GM19372 (cell line): Measurements from ENCODE around the gene HOXA5.

Experiments
- ATAC-seq: cut with Tn5 transposase; IDR thresholded peaks from one replicate; pipeline ENCODE4 v1.9.1; 2021; ENCODE audit warnings: mild to moderate bottlenecking, low read depth, moderate library complexity; ENCODE audit not compliant: unreplicated experiment

The HOXA5 gene

GRCh38 chr7:27124096-27124901 lies 19.2 kb downstream of the HOXA5 start:
- ATAC-seq, result no peak

- ATAC-seq, result no peak
These were observed 19.9 kb downstream of the HOXA5 start for GRCh38 chr7:27123477-27124053.

GRCh38 chr7:27123007-27123476 lies 20.4 kb downstream of the HOXA5 start:
- no peak for ATAC-seq

GRCh38 chr7:27122077-27122910 lies 21.2 kb downstream of the HOXA5 start:
- ATAC-seq, result no peak

- no peak for ATAC-seq
These were observed 21.8 kb downstream of the HOXA5 start for GRCh38 chr7:27121684-27122076.

- no peak for ATAC-seq
These were observed 24.0 kb downstream of the HOXA5 start for GRCh38 chr7:27119412-27119911.

- ATAC-seq, result no peak
These were observed 24.9 kb downstream of the HOXA5 start for GRCh38 chr7:27118580-27118979.

- no peak for ATAC-seq
These were observed 25.5 kb downstream of the HOXA5 start for GRCh38 chr7:27117887-27118491.

GRCh38 chr7:27116962-27117886 lies 26.3 kb downstream of the HOXA5 start:
- no peak for ATAC-seq

- no peak for ATAC-seq
These were observed 27.2 kb downstream of the HOXA5 start for GRCh38 chr7:27116031-27116961.

- no peak for ATAC-seq
These were observed 28.1 kb downstream of the HOXA5 start for GRCh38 chr7:27115221-27116026.

GRCh38 chr7:27114881-27115220 lies 28.6 kb downstream of the HOXA5 start:
- ATAC-seq, result no peak

GRCh38 chr7:27113991-27114769 lies 29.3 kb downstream of the HOXA5 start:
- ATAC-seq, result no peak

GRCh38 chr7:27112955-27113949 lies 30.2 kb downstream of the HOXA5 start:
- ATAC-seq, result no peak

GRCh38 chr7:27112361-27112760 lies 31.1 kb downstream of the HOXA5 start:
- ATAC-seq, result no peak

GRCh38 chr7:27111751-27112277 lies 31.7 kb downstream of the HOXA5 start:
- no peak for ATAC-seq
